HG02938 (cell line): ENCODE data around the gene TOMM20L.

Experiments used
- ATAC-seq: cut with Tn5 transposase; IDR thresholded peaks from one replicate; pipeline ENCODE4 v1.9.1; 2021; ENCODE audit warnings: mild to moderate bottlenecking, moderate library complexity; ENCODE audit not compliant: unreplicated experiment

TOMM20L gene

GRCh38 chr14:58426670-58427280, 31.0 kb downstream of the TOMM20L start:
- peak; percentile 40 for ATAC-seq

- peak; percentile 85 for ATAC-seq
These were observed 31.8 kb downstream of the TOMM20L start, which contains the start of the genes KIAA0586 and TIMM9 for GRCh38 chr14:58427281-58428117. Gene KIAA0586 (plus strand): TSS chr14:58427719. CDS start chr14:58428265, 546 bp downstream. Gene TIMM9 (minus strand): TSS chr14:58427531. CDS start chr14:58411945, 15,586 bp downstream.

- ATAC-seq = no peak
These were observed 32.5 kb downstream of the TOMM20L start for GRCh38 chr14:58428118-58428683.

- ATAC-seq = no peak
These were observed 34.4 kb downstream of the TOMM20L start for GRCh38 chr14:58430156-58430555.

GRCh38 chr14:58439476-58439875, 43.7 kb downstream of the TOMM20L start:
- no peak for ATAC-seq

- no peak for ATAC-seq
These were observed 48.9 kb downstream of the TOMM20L start for GRCh38 chr14:58444627-58445026.

- ATAC-seq = no peak
These were observed 60.0 kb downstream of the TOMM20L start for GRCh38 chr14:58455593-58456265.
